Epidermal melanocyte (primary cell): ENCODE measurements around the gene FOXR1.
A peak's percentile ranks its signal among the peaks of the same experiment; 100 is the strongest.

Experiments used
- DNase-seq: peaks from one replicate; pipeline ENCODE4 v3.0.0; 2011; ENCODE audit warnings: low spot score; ENCODE audit not compliant: insufficient read length

FOXR1 gene

DNA sequence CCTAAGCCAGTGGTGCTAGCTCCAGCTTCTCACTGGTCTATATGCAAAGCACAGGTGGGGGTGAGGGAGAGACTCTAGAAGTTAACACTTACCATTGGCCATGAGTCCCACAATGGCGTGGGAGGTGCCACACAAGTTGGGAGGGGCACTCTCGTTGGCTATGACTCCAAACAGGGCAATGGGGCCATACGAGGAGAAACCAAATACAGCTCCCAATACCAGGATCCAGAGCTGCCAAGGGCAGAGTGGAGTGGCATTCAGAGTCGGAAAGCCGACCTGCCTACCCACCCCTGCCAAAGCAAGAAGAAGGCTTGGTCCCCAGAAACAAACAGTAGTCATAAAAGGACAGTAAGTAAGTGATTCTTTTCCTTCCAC, 53.5 kb downstream of the FOXR1 start:
- DNase-seq, result no peak

DNA sequence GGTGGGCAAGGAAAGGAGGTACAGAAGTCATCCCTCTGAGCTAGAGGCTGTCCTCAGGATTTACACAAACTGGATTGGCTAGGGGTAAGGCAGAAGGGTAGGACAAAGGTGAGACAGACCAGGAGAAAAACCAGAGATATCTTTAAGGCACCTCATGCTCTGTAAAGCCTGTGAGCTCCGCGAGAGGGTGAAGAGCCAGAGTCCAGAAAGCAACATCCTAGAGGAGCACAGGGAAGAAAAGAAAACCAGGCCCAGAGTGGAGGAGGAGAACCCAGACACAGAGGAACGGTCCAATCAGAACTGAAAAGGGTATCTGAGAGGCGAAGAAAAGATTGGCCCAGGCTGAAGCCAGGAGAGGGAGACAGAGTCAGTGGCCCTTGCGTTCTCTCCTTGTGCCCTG, 54.0 kb downstream of the FOXR1 start:
- no peak for DNase-seq

DNA sequence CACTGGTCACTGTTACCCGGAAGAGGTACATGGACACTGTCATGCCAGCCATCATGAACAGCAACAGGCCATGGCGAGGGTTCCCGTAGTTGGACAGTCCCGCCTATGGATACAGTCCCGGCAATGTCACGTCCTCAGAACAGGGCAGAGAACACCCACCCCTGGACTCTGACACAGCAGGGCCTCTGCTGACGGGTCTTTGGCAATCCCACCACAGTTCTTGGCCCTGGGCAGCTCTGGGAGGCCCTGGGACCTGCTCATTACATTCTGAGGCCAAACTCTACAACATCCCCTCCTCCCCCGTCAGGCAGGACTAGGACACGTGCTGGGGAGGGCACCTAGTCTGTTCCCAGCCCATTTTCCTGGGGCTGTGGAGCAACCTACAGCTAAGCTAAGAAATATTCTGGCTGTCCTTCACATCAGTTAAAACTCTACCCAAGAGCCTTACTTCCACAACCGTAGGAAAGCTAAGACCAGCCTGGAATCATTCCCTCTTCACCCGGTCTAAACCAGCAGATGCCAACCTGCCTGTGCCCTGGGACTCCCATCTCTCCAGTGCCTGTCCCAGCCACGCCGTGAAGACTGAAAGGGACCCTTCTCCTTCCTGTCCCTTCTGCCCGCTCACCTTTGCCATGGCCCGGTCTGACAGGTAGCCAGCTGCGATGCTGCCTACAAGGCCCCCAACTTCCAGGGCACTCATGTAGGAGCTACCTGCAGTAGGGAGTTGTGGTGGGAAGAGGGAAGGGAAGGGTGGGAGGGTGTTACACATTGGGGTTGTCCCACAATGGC, 54.6 kb downstream of the FOXR1 start:
- no peak for DNase-seq

DNA sequence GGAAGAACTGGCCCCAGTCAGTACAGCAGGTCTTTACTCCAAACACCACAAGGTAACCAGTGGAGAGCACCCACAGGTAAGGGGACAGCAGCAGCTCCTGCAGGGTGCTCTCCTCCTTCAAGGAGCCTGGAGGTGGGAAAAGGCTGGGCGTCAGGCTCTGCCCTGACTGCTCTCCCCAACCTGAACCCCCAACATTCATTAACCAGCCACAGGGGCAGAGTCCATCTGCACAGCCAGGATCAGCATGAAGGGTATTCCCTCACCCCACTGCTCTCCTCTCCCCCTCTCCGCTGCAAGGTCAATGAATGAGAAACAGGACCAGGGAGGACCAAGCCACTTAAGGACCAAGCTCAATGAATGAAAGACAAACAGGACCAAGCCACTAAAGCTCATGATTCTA, 55.4 kb downstream of the FOXR1 start:
- DNase-seq, result no peak

DNA sequence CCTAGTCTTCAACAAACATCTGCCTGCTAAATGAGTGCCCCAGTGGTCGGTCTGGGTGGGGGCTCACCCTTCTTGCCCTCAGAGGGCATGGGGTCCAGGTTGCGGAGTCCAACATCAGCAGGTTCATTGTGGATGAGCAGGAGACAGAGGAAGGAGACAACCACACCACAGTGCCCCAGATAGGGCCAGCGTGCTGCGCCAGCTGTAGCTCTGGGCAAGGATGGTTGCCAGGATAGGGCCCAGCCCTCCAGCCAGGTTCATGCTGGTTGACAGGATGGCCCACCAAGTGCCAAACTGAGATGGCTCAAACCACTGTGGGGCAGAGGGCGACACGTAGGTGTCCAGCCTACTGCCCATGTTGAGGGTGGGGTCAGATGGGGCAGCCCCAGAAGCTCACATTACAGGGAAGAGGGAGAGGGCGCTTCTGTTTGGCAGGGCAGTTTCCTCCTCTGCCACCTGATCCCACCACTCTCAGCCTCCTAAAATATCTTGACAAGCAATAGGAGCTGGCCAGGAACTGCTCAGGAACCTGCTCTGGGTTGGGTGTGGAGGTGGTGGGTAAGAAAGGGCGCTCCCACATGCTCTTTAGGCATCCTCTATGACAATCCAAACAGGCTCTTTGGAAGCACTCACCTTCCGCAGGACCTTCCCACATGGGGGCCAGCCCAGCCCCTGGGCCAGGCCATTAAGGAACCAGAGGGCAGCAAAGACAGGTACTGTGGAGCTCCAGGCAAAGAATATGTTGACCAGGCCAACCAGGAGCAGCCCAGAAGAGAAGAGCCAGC, 56.2 kb downstream of the FOXR1 start:
- DNase-seq, result no peak

DNA sequence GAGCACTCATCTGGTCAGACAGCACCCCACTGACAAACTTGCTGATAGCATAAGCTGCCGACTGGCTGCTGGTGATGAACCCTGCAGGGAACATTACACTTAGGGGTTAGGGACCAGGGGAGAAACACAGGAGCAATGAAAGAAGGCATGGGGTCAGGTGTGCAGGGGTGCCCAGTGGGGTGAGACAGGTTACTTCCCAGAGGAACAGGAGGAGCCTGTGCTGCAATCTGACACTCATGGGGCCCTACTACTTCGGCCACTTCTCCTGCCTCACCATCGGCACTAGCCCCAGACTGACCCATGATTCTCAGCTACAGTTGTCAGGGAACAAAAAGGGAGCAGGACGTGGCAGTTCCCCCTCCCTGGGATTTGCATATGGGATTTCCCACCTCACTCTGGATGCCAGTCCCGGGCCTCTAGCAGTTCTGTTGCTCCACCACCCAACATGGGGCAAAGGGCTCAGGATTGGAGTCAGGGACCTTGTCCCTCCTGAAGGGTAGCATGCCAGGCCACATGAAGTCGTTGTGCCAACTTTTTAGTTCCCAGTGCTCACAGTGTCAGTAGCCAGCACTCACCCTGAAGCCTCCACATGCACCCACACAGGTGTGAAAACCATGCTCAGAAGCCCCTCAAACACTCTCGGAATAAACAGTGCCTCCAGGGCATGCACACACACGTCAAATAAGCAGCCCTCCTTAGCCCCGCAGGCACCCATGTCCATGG, 56.9 kb downstream of the FOXR1 start:
- DNase-seq, result no peak

DNA sequence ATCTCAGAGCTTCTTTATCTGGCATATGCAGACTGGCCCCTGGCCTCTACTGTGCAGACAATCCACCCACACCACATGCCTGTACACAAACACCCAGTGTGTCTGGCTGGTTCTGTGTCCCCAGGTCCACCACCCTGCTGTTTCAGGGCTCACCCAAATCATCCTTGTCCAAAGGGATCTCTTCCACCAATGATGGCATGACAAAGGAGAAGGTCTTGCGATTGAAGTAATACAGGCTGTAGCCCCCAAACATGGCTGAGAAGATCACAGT, 57.4 kb downstream of the FOXR1 start:
- no peak for DNase-seq

DNA sequence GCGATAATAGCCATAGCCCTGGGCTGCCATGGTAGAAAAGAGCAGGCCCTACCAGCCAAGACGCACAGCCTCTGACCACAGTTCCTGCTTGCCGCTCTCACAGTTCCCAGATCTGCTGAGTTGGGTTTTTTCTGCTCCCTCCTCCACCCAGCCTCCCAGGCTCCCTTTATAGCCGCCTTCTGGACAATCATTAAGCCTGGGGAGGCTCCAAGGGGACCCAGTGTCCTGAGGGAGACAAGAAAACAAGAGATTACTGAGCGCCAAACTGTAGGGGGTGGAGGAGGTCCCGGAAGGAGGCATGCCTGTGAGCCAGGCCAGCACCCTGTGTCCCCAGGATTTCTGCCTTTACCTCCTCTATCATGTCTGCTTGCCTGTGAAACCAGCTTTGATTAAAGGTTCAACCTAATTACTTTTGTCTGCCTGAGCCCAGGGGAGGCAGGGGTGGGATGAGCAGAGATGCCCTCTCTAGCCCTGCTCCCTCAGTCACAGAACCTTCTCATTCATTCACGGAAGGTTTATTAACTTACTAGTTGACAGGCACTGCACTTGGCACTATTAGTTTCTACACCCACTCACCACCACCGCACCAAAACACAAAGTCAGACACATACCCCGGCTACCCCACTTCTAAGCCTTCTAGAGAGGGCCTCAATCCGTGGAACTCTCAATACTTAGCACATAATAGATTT, 57.9 kb downstream of the FOXR1 start:
- no peak for DNase-seq

DNA sequence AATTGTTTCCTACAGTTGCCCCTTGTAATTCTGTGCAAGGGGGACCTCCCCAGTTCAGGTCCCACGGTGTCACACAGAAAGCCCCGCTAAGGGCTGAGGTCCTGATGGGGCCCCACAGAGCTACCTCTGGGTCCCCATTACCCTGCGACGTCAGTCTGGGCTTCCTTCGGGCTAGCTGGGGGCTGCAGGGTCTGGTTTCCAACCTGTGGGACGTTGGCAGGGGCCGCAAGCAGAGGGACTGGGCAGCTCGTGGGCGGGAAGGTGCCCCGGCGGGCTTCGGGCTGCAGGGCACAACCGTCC, 58.4 kb downstream of the FOXR1 start:
- DNase-seq, result no peak

DNA sequence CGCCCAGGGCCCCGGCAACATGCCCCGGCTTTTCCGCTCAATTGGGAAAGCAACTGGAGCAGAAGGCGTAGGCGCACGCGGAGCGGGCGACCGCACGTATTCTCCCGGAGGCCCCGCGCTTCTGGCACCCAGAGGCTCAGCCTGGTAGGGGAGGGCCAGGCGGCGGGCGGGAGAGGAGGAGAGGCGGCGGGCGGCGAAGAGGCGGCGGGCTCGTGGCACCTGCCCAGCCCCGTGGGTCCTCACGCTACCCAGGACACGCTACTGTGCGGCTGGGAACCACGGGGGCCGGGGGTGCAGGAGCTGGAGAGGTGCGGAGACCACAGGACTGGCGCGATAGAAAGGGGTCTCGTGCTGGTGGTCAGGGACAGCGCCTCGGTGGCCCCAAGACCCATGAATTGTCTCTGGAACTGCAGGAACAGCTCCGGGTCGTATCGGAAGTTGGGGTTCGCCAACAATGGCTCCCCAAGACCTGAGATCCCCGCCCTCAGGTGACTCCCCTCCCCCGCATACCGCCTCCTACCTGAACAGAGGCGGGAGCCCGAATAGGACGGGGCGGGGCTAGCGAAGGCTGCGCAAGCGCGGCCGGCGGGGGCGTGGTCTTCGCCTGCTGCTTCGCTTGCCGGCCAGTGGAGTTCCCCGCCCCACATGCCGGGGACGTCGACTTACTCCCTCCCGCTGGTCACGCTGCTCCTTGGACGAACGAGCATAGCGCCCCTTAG, 58.9 kb downstream of the FOXR1 start, which contains the start of gene SLC37A4:
TSS of gene SLC37A4 (minus strand) at position 549 of the 719 bp plus-strand sequence.
- peak; percentile 92 for DNase-seq
